Lung (tissue), 12 donors: ENCODE results near the gene PLCD4. TPM values are rescaled to one million over a fixed set of nuclear protein-coding genes. Genes with fewer than 3 reads are reported as not detected.

ENCODE experiments used
- ATAC-seq: fragments of 200-7000 bp; cut with Tn5 transposase; one replicate; pipeline ENCODE4 v1.9.1; 2020; ENCODE audit warnings: moderate number of reproducible peaks; ENCODE audit not compliant: insufficient read depth, low FRiP score
- DNase-seq, 3 donors: peaks; one replicate each; pipeline ENCODE4 v3.0.0-alpha.2; 2013 to 2017
- H3K27ac ChIP-seq, 2 donors: one replicate each; pipeline ENCODE4 v1.5.1; 2013; ENCODE audit warnings: mild to moderate bottlenecking in 2 of 2, moderate library complexity in 2 of 2, control low read depth in 1 of 2, inconsistent platforms in 1 of 2, low read depth in 1 of 2, low read length in 1 of 2
- H3K27me3 ChIP-seq, 3 donors: one replicate each; pipeline ENCODE4 v1.5.1; 2013; ENCODE audit warnings: low read length in 2 of 3; ENCODE audit not compliant: control insufficient read depth in 3 of 3, insufficient read depth in 3 of 3
- H3K36me3 ChIP-seq, 4 donors: one replicate each; pipeline ENCODE4 v1.5.1; 2013; ENCODE audit warnings: low read length in 4 of 4, mild to moderate bottlenecking in 1 of 4, moderate library complexity in 1 of 4; ENCODE audit not compliant: control insufficient read depth in 4 of 4, insufficient read depth in 4 of 4
- H3K4me1 ChIP-seq, 5 donors: one replicate each; pipeline ENCODE4 v1.5.1; 2013; ENCODE audit warnings: low read length in 5 of 5, mild to moderate bottlenecking in 2 of 5, moderate library complexity in 1 of 5; ENCODE audit not compliant: control insufficient read depth in 5 of 5, insufficient read depth in 5 of 5
- H3K4me3 ChIP-seq: one replicate; pipeline ENCODE4 v1.5.1; 2013; ENCODE audit warnings: mild to moderate bottlenecking, control low read depth, moderate library complexity
- H3K9ac ChIP-seq, 2 donors: one replicate each; pipeline ENCODE4 v1.5.1; 2013; ENCODE audit warnings: low read length in 2 of 2, control low read depth in 1 of 2; ENCODE audit not compliant: insufficient read depth in 1 of 2
- H3K9me3 ChIP-seq, 4 donors: one replicate each; pipeline ENCODE4 v1.5.1; 2013; ENCODE audit warnings: low read length in 3 of 4, mild to moderate bottlenecking in 1 of 4, moderate library complexity in 1 of 4; ENCODE audit not compliant: control insufficient read depth in 4 of 4, insufficient read depth in 3 of 4
- CTCF ChIP-seq: IDR thresholded peaks from 2 replicates; pipeline ENCODE4 v1.5.1; 2012; ENCODE audit warnings: mild to moderate bottlenecking; ENCODE audit errors: control extremely low read depth, extremely low read depth
- WGBS, 2 donors: extraction: QIAGEN DNeasy Blood & Tissue Kit; methylation state at CpG; one replicate each; pipeline ENCODE4 v1.1.7; 2013; 5-methylcytosine and 5-hydroxymethylcytosine counted together
- polyA plus RNA-seq, 2 donors: library from polyadenylated mRNA; stranded (reverse); fragments of 200-250 nt; gene quantifications; one replicate each; pipeline ENCODE4 v1.2.1, GENCODE V29; 2013
- total RNA-seq, 2 donors: library from RNA; depleted of rRNA in 1 of 2; stranded (reverse); fragments of >200 nt in 1 of 2; gene quantifications; one replicate each; pipeline ENCODE4 v1.2.1, GENCODE V29; 2014 to 2021
- donor health status: control.
- donor health status: control.
- donor health status: Bipolar disorder and iron deficiency.
- donor health status: healthy.
- donor health status: DM: yes; HTN: yes; CAD: no.

The PLCD4 gene
- total and polyA plus RNA-seq, 4 donors: 0.07 to 4.7 (median 0.80) TPM

- no peak for ATAC-seq
- no peak overlapping the region for H3K27ac ChIP-seq
- H3K9me3 ChIP-seq: no peaks in the 10 kb centered on the region
- peaks cover 18 to 64% (median 50%) of the 10 kb centered on the region in 4 donors for H3K36me3 ChIP-seq
- WGBS, 2 donors: 98 to 99% methylated on average over 10 of the region's 10 CpGs
- no peak overlapping the region for H3K4me3 ChIP-seq
- DNase-seq: no peak
- TF ChIP-seq CTCF: no peak
- H3K4me1 ChIP-seq: no peaks in the 10 kb centered on the region
- no peak overlapping the region for H3K9ac ChIP-seq
- H3K27me3 ChIP-seq: no peaks in the 10 kb centered on the region
Observed at GRCh38 chr2:218643751-218644310, 36.1 kb downstream of the PLCD4 start.

GRCh38 chr2:218644721-218645120 is 37.0 kb downstream of the PLCD4 start:
- ATAC-seq: no peak
- Histone ChIP-seq H3K4me3 (no peak overlapping the region), H3K9me3 (no peaks in the 10 kb centered on the region), H3K4me1 (no peaks in the 10 kb centered on the region), H3K9ac (no peak overlapping the region), H3K27me3 (no peaks in the 10 kb centered on the region), H3K36me3 (peaks cover 22 to 65% (median 51%) of the 10 kb centered on the region in 4 donors), H3K27ac (no peak overlapping the region)
- DNase-seq: no peak
- no peak for TF ChIP-seq CTCF
- WGBS, 2 donors: 96 to 99% methylated on average over 11 of the region's 11 CpGs

- WGBS, 2 donors: 89 to 95% methylated on average over 1 of the region's 1 CpG
- TF ChIP-seq CTCF: no peak
- no peaks in the 10 kb centered on the region for H3K27me3 ChIP-seq
Observed at GRCh38 chr2:218645126-218645525, 37.4 kb downstream of the PLCD4 start.

More at GRCh38 chr2:218645126-218645525, 37.4 kb downstream of the PLCD4 start:
- H3K4me3 ChIP-seq: no peak overlapping the region
- no peaks in the 10 kb centered on the region for H3K4me1 ChIP-seq
- peaks cover 25 to 68% (median 48%) of the 10 kb centered on the region in 4 donors for H3K36me3 ChIP-seq
- H3K9ac ChIP-seq: no peak overlapping the region
- ATAC-seq (no peak), DNase-seq (no peak)
- H3K27ac ChIP-seq: no peak overlapping the region
- H3K9me3 ChIP-seq: no peaks in the 10 kb centered on the region
